Raji (cell line): ENCODE data around the gene BACH1.

Source experiments
- POLR2A ChIP-seq: IDR thresholded peaks from 2 replicates; pipeline ENCODE4 v1.6.1; 2011; ENCODE audit warnings: low read depth, low read length, control low read depth; ENCODE audit not compliant: insufficient read depth

Gene BACH1

DNA sequence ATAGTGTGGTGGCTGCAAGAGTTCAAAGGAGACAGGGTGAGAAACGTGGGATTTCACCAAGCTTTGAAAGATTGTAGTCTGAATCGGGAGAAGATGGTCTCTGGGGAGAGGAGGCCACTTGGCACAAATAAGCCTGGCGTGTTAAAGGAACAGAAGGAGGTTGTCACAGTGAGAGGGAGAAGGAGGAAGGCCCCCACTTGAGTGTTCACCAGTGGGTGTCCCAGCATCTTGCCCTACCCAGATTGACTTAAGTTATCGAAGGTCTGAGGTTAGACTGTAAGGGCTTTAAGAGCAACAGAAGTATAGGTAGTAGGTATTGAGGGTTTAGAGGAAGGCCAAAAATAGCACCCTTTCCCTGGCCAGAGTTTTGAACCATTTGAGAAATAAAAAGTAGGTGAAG, 48.0 kb downstream of the BACH1 start:
- TF ChIP-seq POLR2A: no peak

DNA sequence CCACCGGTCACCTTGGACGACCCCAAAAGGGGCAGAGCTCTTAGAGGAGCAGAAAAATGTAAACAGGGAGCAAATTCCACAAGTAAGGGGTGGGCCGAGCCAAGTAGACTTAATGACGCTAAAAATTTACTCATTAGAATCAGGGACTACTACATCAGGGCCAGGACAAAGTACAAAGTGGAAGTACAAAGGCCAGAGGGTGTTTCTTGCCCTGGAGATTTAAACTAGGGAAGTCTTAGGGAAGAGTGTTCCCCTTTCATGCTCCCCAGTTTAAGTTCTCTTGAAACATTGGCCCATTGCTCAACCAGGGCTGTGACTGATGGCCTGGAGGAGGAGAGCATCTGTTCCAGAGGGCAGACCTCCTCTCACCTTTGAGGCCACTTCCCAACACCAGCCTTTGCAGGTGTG, 48.6 kb downstream of the BACH1 start:
- TF ChIP-seq POLR2A: no peak

DNA sequence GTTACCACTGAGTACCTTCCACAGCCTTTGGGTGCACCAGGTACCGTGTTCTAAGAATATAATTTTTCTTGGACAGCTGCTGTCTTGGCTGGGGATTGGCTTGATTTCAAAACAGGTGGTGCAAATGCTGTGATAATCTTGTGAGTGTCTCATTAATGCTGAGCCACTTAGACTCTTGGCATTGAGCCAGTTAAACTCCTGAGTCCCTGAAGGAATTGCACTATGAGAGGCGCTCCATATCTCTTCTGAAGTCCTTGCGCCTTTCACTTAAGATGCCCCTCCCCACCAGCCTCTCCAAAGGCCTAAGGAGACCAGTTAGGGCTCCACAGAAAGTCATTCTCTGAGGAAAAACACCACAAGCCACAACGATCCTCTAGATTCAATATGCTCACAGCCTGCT, 51.0 kb downstream of the BACH1 start:
- TF ChIP-seq POLR2A: no peak

DNA sequence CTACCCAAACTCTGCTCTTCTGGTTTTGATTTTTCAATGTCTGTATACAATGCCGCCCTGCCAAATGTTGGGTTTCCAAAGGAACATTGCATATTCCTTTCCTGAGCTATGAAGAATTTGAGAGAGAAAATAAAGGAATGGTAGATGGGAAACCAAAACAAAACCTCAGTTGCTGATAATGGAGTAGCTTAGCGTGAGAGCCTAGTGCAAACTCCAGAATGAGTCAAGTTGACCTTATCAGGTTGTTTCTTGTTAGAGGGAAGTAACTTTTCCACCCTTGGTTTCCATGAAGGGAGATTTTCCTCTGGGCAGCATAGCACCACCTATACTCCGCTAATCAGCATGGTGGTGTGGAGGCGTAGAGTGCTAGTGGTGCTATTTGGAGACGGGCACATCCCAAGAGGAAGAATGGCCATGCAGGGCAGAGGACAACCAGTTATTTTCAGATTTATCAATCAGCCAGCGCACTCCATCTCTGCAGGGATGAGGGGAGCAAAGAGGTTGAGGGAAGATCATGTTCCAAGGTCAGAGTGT, 51.6 kb downstream of the BACH1 start:
- no peak for TF ChIP-seq POLR2A

GRCh38 chr21:29351691-29352090, 53.0 kb downstream of the BACH1 start:
- no peak for TF ChIP-seq POLR2A

DNA sequence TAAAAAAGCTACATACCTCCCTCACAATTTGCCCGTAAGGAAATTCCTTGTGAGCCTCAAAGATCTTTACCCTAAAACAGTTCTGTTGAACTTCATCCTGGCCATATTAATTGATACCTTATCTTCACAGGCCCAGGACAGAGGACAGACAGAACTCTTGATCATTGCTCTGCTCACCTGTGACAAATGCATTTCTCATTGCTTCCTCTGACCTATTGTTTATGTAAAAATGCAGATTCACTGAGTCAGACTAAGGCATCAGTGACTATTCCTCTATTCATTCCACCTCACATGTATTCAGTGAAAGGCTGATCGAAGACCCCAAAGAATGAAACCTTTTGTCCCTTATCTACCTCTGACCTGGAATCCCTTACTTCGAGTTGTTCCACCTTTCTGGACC, 61.0 kb downstream of the BACH1 start:
- TF ChIP-seq POLR2A: no peak

DNA sequence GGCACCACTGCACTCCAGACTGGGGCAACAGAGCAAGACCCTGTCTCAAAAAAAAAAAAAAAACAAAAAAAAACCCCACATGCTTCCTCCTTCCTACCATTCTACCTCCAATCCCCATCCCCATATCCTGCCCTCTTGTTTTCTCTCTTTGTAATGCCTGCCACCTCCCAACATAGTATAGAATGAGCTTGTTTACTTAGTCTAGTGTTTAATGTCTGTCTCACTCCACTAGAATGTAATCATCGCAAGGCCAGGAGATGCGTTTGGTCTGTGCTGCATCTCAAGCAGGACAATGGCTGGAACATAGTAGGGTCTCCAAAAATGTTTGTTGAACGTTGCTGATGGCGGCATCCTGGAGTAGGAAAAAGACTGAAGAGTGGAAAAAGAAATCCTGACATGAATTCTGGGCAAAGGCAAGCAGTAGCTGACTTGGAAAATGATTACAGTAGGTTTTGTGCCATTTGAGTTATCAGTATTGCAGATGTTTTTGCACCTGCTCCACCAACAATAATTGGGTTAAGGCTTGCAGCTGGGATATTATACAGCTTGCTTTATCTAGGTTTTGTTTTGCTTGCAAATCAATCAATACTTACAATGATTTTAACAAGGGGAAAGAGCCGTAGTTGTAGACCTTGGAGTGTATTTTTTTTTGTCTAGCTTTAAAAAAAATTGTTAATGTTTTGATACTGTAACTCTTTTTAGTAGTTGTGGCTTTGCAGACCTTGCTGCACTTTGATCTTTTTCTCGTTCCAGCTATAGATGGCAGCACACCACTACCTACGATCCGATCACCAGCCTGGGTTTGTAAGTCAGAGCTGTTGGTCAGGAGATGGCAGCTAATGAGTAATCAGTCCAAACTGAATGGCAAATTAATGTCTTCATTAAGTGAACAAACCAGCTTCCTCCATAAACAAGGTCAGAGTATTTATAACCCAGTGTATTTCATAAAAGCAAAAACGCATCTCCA, 62.4 kb downstream of the BACH1 start:
- no peak for TF ChIP-seq POLR2A

GRCh38 chr21:29362758-29363157, 64.0 kb downstream of the BACH1 start:
- no peak for TF ChIP-seq POLR2A

- no peak for TF ChIP-seq POLR2A
Observed at GRCh38 chr21:29365661-29366265, 67.0 kb downstream of the BACH1 start.

DNA sequence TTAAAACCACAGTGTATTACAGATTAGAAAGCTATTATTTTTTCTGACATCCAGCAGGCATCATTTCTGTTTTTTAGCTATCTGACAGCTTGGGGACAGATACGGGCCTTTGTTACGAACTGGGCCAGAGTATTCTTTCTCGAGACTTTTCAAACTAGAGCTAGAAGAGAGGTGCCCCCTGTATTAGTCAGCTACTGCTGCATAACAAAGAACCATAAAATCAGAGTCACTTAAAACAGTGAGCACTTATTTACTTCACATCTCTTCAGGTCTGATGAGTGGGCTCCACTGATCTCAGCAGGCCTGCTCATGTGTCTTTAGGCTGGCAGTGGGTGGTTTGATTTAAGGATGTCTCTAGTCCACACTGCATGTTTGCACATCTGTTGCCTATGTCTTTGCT, 67.8 kb downstream of the BACH1 start:
- TF ChIP-seq POLR2A: no peak

DNA sequence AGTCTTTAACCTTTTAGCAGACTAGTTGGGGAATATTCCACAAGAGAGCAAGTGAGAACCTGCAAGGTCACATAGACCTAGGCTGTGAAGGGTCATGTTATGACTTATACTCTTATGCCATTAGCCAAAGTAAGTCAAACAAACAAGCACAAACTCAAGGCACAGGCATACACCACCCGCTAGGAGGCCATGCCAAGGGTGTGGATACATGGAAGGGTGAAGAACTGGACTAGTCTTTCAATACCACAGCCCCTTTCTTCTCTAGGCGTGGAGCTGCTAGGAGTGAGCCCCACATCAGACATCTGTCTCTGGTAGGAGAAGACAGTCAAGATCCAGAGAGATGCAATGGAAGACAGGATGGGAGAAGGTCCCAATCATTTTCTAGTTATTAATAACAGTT, 68.6 kb downstream of the BACH1 start:
- TF ChIP-seq POLR2A: no peak

DNA sequence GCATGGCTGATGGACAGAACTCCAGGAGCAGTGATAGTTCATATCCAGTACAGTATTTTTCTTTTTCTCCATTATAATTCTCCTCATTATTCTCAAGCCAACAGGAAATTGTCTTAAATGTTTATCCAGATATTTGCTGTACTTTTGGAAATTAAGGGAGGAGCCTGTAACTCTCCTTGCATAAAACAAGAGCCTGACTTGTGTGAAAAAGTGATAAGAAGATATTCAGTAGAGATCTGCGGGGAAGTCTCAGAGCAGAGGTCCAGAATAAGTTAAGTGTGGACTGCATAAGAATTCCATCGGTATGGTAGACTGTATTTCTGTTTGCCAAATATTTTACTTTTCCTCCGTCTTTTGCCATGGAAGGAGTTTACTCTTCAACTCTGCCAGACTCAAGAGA, 70.2 kb downstream of the BACH1 start:
- TF ChIP-seq POLR2A: no peak

DNA sequence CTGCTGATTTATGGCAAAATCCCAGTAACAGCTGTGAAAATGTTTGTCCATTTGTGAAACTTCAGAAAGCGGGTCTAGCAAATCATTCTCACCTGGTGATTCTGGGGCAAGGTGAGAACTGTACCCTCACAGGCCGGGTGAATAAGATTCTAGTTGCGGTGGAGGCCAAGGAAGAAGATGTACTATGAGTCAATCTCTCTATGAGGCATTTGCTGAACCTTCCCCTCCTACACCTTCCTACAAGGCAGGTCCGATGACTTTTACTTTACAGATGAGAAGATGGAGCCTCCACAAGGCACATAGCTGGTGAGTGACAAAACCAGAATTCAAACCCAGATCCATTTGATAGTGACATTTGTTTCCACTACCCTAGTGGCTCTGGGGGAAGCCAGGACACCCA, 72.7 kb downstream of the BACH1 start:
- TF ChIP-seq POLR2A: no peak

DNA sequence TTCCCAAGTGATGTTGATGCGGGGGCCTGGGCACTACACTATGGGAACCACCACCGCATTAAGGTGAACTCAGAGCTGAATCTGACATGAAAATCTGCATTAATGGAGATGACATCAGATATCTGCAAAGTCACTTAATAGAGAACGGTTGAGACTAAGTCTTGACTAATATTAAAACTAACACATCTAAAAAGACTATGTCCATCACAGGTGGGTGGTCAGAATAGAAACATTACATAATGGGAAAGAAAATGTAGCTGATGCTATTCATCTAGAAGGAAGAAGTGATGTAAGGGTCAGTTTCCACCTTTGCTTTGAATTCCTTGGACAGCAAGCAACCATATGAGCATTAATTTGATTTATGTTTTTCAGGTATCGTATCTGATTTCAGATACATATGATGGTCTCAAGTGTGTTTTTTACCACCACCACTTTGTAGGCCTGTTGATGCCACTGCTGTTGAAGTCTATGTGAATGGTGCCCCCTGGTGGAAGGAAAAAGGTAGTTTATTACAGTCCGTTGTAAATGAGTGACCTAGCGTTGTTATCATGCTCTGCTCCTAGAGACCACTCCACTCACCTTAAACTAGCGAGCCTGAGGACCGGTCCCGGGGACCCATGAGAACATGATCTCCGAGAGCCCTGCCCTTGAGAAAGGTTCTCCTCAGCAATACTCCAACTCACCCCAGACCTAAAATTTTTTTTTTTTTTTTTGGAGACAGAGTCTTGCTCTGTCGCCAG, 73.5 kb downstream of the BACH1 start:
- TF ChIP-seq POLR2A: no peak

- TF ChIP-seq POLR2A: no peak
Observed at GRCh38 chr21:29374481-29374880, 75.8 kb downstream of the BACH1 start.
